Astrocyte of the spinal cord (primary cell): ENCODE data around the gene ESRRG.

Experiments used
- DNase-seq: peaks from one replicate; pipeline ENCODE4 v3.0.0; 2011; ENCODE audit warnings: low read depth, low spot score
- H3K4me3 ChIP-seq: 2 replicates; pipeline ENCODE4 v1.5.1; 2011; ENCODE audit warnings: low read depth, mild to moderate bottlenecking, low read length, moderate library complexity
- CTCF ChIP-seq: IDR thresholded peaks from 2 replicates; pipeline ENCODE4 v1.5.1; 2012; ENCODE audit warnings: low read depth, mild to moderate bottlenecking, low read length, inconsistent platforms
- in situ Hi-C: cut with HindIII; loops from 2 replicates; pipeline ENCODE4 v1.10.0; 2017; ENCODE audit warnings: low sequenced_read_pairs

The ESRRG gene

GRCh38 chr1:216732121-216732520 lies 8.9 kb upstream of the ESRRG start:
- TF ChIP-seq CTCF, result no peak
- in situ Hi-C loops, result no loop called here
- no peak for DNase-seq
- H3K4me3 ChIP-seq, result no peak overlapping the region

GRCh38 chr1:216731562-216731961 lies 8.3 kb upstream of the ESRRG start:
- in situ Hi-C loops, result no loop called here
- no peak for DNase-seq
- no peak overlapping the region for H3K4me3 ChIP-seq
- no peak for TF ChIP-seq CTCF

GRCh38 chr1:216726435-216726834 lies 3.2 kb upstream of the ESRRG start:
- in situ Hi-C loops, result no loop called here
- no peak for DNase-seq
- no peak for TF ChIP-seq CTCF
- H3K4me3 ChIP-seq, result no peak overlapping the region

- TF ChIP-seq CTCF, result no peak
- in situ Hi-C loops, result no loop called here
- no peak for DNase-seq
- H3K4me3 ChIP-seq, result peak overlapping the region; percentile 46
These were observed 408 bp downstream of the ESRRG start for GRCh38 chr1:216722821-216723220.

GRCh38 chr1:216721863-216722262 lies 1.4 kb downstream of the ESRRG start:
- TF ChIP-seq CTCF, result no peak
- in situ Hi-C loops, result no loop called here
- no peak overlapping the region for H3K4me3 ChIP-seq

GRCh38 chr1:216721062-216721461 lies 2.2 kb downstream of the ESRRG start:
- H3K4me3 ChIP-seq, result no peak overlapping the region
- in situ Hi-C loops, result no loop called here
- TF ChIP-seq CTCF, result no peak
- DNase-seq, result no peak

More at GRCh38 chr1:216721863-216722262, 1.4 kb downstream of the ESRRG start:
- DNase-seq, result no peak

GRCh38 chr1:216711712-216712111 lies 11.5 kb downstream of the ESRRG start:
- no peak for TF ChIP-seq CTCF
- in situ Hi-C loops, result no loop called here
- H3K4me3 ChIP-seq, result no peak overlapping the region
- DNase-seq, result no peak
